Transverse colon (tissue), 4 donors: Measurements from ENCODE around the gene CYP4F8. TPM values are rescaled to one million over a fixed set of nuclear protein-coding genes. Genes with fewer than 3 reads are reported as not detected.
"Not testable (repeated sequence)": the region's sequence is repeated elsewhere in the genome, so short reads cannot be mapped to it uniquely, and the experiment has no call there.

Source experiments
- DNase-seq: peaks from one replicate; pipeline ENCODE4 v3.0.0-alpha.2; 2019
- H3K27ac ChIP-seq, 4 donors: fragments of 200-600 bp; sonication (generic); 2 replicates each; pipeline ENCODE4 v1.5.1; 2016 to 2018; ENCODE audit warnings: inconsistent platforms in 4 of 4
- H3K27me3 ChIP-seq: fragments of 200-600 bp; sonication (generic); 2 replicates; pipeline ENCODE4 v1.5.1; 2017; ENCODE audit warnings: inconsistent platforms
- H3K36me3 ChIP-seq, 4 donors: fragments of 200-600 bp; sonication (generic); 2 replicates each; pipeline ENCODE4 v1.5.1; 2017 to 2019; ENCODE audit warnings: inconsistent platforms in 4 of 4
- H3K4me1 ChIP-seq, 4 donors: fragments of 200-600 bp; sonication (generic); 2 replicates each; pipeline ENCODE4 v1.5.1; 2017 to 2020; ENCODE audit warnings: inconsistent platforms in 4 of 4
- H3K4me3 ChIP-seq, 4 donors: fragments of 200-600 bp; sonication (generic); 1 replicate in 1 of 4; 2 replicates in 3 of 4; pipeline versions ENCODE4 v1.5.1 to v1.6.1; 2017 to 2019; ENCODE audit warnings: inconsistent platforms in 4 of 4
- H3K9me3 ChIP-seq, 2 donors: fragments of 200-600 bp; sonication (generic); 2 replicates each; pipeline ENCODE4 v1.5.1; 2017 to 2019; ENCODE audit warnings: inconsistent platforms in 2 of 2
- EP300 ChIP-seq: sonication (generic); formaldehyde crosslinking; IDR thresholded peaks from one replicate; pipeline ENCODE4 v1.6.1; 2017; ENCODE audit warnings: antibody characterized with exemption, low read depth
- POLR2A ChIP-seq: fragments of 450-650 bp; IDR thresholded peaks from one replicate; pipeline ENCODE4 v1.6.1; 2016; ENCODE audit warnings: antibody characterized with exemption, mild to moderate bottlenecking, moderate library complexity
- POLR2AphosphoS5 ChIP-seq, 3 donors: sonication (generic); formaldehyde crosslinking; IDR thresholded peaks; one replicate each; pipeline ENCODE4 v1.6.1; 2016; ENCODE audit warnings: antibody characterized with exemption in 3 of 3
- WGBS, 2 donors: methylation state at CpG; one replicate each; pipeline ENCODE4 v1.1.5; 2018; ENCODE audit warnings: low coverage in 1 of 2; 5-methylcytosine and 5-hydroxymethylcytosine counted together
- in situ Hi-C, 4 donors: fragments of 200-750 bp; cut with MboI; loops; one replicate each; pipeline versions ENCODE4 v1.15.0 to v1.15.1; 2017; ENCODE audit warnings: low sequenced_read_pairs in 3 of 4, low pct_ligation_motif_present in 1 of 4, low pct_unique_long_range_greater_than_20kb in 1 of 4
- intact Hi-C: fragments of 100-400 bp; cut with DNase I; formaldehyde crosslinking; loops from one replicate; pipeline ENCODE4 v1.15.1; 2023; ENCODE audit warnings: low total_unique reads
- total RNA-seq, 4 donors: library from RNA; depleted of rRNA; stranded (reverse); fragments of >200 nt; gene quantifications; one replicate each; pipeline ENCODE4 v1.1.0, GENCODE V29; 2016
- TF ChIP-seq, protein P1 (sequence below), 5 experiments: fragments of 200-600 bp in 3 of 5; fragments of 450-650 bp in 2 of 5; sonication (generic) in 3 of 5; IDR thresholded peaks; 1 replicate in 2 of 5; 2 replicates in 3 of 5; pipeline ENCODE4 v1.5.1; 2016 to 2017; ENCODE audit warnings: antibody characterized with exemption in 5 of 5, inconsistent platforms in 3 of 5, mild to moderate bottlenecking in 2 of 5, moderate library complexity in 1 of 5

The CYP4F8 gene
- total RNA-seq, 4 donors from 2014 or later, result not detected

DNA sequence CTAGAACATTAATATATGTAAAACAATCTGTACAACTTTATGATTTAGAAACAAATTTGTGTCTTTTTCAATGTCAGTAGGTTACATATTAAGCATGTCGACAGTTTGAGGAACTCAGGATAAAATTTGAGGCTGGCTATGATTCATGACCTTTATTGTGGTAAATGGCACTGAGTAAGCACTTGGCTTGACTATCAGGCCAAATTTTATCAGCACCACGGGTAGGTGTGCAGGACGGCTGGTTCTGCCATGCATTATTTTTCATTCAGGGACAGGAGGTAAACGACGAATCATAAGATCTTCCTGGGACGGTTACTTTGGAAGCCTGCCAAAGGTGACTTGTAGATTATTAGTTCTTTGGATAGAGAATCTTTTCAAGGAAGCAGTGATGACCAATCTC lies 19.9 kb upstream of the CYP4F8 start:
- no peak for TF ChIP-seq POLR2AphosphoS5 (IDR thresholded peaks at IDR 0.05)
- TF ChIP-seq, protein P1, sequence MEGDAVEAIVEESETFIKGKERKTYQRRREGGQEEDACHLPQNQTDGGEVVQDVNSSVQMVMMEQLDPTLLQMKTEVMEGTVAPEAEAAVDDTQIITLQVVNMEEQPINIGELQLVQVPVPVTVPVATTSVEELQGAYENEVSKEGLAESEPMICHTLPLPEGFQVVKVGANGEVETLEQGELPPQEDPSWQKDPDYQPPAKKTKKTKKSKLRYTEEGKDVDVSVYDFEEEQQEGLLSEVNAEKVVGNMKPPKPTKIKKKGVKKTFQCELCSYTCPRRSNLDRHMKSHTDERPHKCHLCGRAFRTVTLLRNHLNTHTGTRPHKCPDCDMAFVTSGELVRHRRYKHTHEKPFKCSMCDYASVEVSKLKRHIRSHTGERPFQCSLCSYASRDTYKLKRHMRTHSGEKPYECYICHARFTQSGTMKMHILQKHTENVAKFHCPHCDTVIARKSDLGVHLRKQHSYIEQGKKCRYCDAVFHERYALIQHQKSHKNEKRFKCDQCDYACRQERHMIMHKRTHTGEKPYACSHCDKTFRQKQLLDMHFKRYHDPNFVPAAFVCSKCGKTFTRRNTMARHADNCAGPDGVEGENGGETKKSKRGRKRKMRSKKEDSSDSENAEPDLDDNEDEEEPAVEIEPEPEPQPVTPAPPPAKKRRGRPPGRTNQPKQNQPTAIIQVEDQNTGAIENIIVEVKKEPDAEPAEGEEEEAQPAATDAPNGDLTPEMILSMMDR (IDR thresholded peaks at IDR 0.05), result no peak
- no peak for TF ChIP-seq EP300
- no peak for DNase-seq
- in situ Hi-C loops, result no loop called here

DNA sequence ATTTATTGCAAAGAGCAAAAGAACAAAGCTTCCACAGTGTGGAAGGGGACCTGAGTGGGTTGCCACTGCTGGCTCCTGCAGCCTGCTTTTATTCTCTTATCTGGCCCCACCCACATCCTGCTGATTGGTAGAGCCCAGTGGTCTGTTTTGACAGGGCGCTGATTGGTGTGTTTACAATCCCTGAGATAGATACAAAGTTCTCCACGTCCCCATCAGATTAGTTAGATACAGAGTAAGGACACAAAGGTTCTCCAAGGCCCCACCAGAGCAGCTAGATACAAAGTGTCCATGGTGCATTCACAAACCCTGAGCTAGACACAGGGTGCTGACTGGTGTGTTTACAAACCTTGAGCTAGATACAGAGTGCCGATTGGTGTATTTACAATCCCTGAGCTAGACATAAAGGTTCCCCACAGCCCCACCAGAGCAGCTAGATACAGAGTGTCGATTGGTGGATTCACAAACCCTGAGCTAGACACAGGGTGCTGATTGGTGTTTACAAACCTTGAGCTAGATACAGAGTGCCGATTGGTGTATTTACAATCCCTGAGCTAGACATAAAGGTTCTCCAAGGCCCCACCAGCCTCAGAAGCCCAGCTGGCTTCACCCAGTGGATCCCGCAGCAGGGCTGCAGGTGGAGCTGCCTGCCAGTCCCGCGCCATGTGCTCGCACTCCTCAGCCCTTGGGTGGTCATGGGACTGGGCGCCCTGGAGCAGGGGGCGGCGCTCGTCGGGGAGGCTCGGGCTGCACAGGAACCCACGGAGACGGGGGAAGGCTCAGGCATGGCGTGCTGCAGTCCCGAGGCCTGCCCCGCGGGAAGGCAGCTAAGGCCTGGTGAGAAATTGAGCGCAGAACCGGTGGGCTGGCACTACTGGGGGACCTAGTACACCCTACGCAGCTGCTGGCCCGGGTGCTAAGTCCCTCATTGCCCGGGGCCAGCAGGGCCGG lies 6.8 kb upstream of the CYP4F8 start:
- H3K4me1 ChIP-seq, intact Hi-C loops, H3K27ac ChIP-seq, H3K4me3 ChIP-seq, DNase-seq, H3K27me3 ChIP-seq, H3K9me3 ChIP-seq, H3K36me3 ChIP-seq: not testable (repeated sequence)
- WGBS, 2 donors, result 90% methylated on average over 27 of the region's 27 CpGs; no CpG with 5 or more reads in 1 of the 2 donors
- in situ Hi-C loops, result loop anchor here in 2 of 4 donors (25.0 kb wide), 1 partner anchor 404 kb away; no protein-coding TSS in a partner anchor

More for the DNA sequence above, 19.9 kb upstream of the CYP4F8 start:
- peaks cover 12% of the 10 kb centered on the region for H3K27me3 ChIP-seq
- no peak overlapping the region for H3K27ac ChIP-seq
- no peak overlapping the region for H3K4me3 ChIP-seq
- no peaks in the 10 kb centered on the region for H3K36me3 ChIP-seq
- H3K4me1 ChIP-seq, result no peaks in the 10 kb centered on the region
- WGBS, 2 donors, result 20% methylated on average over 6 of the region's 6 CpGs; no CpG with 5 or more reads in 1 of the 2 donors
- intact Hi-C loops, result no loop called here
- no peaks in the 10 kb centered on the region for H3K9me3 ChIP-seq

DNA sequence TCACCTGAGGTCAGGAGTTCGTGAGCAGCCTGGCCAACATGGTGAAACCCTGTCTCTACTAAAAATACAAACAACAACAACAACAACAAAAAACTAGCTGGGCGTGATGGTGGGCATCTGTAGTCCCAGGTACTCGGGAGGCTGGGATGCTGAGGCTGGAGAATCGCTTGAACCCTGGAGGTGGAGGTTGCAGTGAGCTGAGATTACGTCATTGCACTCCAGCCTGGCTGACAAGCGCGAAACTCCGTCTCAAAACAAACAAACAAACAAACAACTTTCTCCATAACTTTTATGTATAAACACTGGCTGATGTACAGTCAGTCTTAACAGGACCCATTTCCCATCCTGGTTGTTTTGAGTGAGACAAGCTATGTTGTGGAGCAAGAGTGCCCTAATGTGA lies 5.8 kb upstream of the CYP4F8 start:
- Histone ChIP-seq H3K9me3 (no peaks in the 10 kb centered on the region), H3K36me3 (no peaks in the 10 kb centered on the region), H3K4me1 (peaks cover 0 to 6% (median 0%) of the 10 kb centered on the region in 4 donors), H3K27ac (no peak overlapping the region), H3K27me3 (no peaks in the 10 kb centered on the region), H3K4me3 (no peak overlapping the region)
- 76 to 92% methylated on average over 6 to 8 of the region's 8 CpGs for whole genome bisulfite sequencing, 2 donors
- TF ChIP-seq POLR2AphosphoS5 (IDR thresholded peaks at IDR 0.05) (no peak), EP300 (no peak), POLR2A (no peak)
- TF ChIP-seq, protein P1 (IDR thresholded peaks at IDR 0.05), result no peak
- no peak for DNase-seq
- in situ Hi-C loops, result loop anchor here in 2 of 4 donors (25.0 kb wide), 1 partner anchor 403 kb away; no protein-coding TSS in a partner anchor
- intact Hi-C loops, result no loop called here

DNA sequence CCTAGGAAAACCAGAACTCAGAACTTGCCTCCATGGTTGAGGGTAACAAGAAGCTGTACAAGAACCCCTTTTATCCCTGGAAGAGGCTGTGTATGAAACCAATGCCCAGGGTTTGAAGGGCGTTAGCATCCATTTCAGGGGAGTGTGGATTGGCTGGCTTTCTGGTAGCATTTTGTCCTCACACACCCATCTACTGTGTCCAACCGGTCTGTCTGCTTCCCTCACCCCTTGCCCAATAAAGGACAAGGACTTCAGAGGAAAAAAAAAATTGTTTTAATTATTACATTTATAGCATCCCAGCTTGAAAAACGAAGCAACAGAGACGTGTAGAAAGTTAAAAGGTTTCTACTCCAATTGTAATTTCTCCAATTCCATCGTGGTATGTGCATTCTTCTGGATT lies 2.7 kb upstream of the CYP4F8 start:
- TF ChIP-seq POLR2AphosphoS5 (IDR thresholded peaks at IDR 0.05) (no peak), POLR2A (no peak), EP300 (no peak)
- TF ChIP-seq, protein P1 (IDR thresholded peaks at IDR 0.05), result no peak
- Histone ChIP-seq H3K27me3 (no peaks in the 10 kb centered on the region), H3K27ac (no peak overlapping the region), H3K9me3 (no peaks in the 10 kb centered on the region), H3K36me3 (no peaks in the 10 kb centered on the region), H3K4me3 (no peak overlapping the region), H3K4me1 (no peaks in the 10 kb centered on the region)
- 31 to 36% methylated on average over 3 to 5 of the region's 5 CpGs for WGBS, 2 donors
- no peak for DNase-seq
- intact Hi-C loops (no loop called here), in situ Hi-C loops (loop anchor here in 2 of 4 donors (25.0 kb wide), 1 partner anchor 400 kb away; no protein-coding TSS in a partner anchor)
